ENCODE measurements around the gene ACYP2. TPM values are rescaled to one million over a fixed set of nuclear protein-coding genes. Genes with fewer than 3 reads are reported as not detected.
A peak's percentile ranks its signal among the peaks of the same experiment; 100 is the strongest.

ACYP2 gene
- total RNA-seq, 1 donor from 2014 or later, result 5.9 TPM

DNA sequence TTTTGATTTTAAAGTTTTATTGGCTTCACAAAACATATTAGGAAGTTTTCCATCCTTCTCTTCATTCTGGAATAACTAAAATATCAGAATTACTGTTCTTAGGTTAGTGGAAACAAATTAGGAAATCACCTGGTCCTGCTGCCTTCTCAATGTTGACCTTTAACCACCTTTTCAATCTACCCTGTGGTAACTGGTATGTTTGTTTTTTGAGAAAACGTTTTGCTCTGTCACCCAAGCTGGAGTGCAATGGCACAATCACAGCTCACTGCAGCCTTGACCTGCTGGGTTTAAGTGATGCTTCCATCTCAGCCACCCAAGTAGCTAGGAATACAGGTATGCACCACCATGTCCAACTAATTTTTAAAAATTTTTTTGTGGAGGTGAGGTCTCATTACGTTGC lies 28.4 kb downstream of the ACYP2 start:
- no peaks in the 10 kb centered on the region for H3K27me3 Mint-ChIP-seq (ENCODE audit: low read depth)
- no peak overlapping the region for H3K27ac Mint-ChIP-seq (ENCODE audit: unreplicated experiment)
- no peak overlapping the region for H3K4me3 Mint-ChIP-seq
- TF ChIP-seq, protein P1, sequence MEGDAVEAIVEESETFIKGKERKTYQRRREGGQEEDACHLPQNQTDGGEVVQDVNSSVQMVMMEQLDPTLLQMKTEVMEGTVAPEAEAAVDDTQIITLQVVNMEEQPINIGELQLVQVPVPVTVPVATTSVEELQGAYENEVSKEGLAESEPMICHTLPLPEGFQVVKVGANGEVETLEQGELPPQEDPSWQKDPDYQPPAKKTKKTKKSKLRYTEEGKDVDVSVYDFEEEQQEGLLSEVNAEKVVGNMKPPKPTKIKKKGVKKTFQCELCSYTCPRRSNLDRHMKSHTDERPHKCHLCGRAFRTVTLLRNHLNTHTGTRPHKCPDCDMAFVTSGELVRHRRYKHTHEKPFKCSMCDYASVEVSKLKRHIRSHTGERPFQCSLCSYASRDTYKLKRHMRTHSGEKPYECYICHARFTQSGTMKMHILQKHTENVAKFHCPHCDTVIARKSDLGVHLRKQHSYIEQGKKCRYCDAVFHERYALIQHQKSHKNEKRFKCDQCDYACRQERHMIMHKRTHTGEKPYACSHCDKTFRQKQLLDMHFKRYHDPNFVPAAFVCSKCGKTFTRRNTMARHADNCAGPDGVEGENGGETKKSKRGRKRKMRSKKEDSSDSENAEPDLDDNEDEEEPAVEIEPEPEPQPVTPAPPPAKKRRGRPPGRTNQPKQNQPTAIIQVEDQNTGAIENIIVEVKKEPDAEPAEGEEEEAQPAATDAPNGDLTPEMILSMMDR (conservative IDR thresholded peaks at IDR 0.05), result no peak
- H3K36me3 Mint-ChIP-seq (ENCODE audit: low read depth), result no peaks in the 10 kb centered on the region
- peaks cover 3% of the 10 kb centered on the region for H3K9me3 Mint-ChIP-seq
- no peak for DNase-seq (ENCODE audit: low read depth, low spot score)
- H3K4me1 Mint-ChIP-seq, result no peaks in the 10 kb centered on the region

DNA sequence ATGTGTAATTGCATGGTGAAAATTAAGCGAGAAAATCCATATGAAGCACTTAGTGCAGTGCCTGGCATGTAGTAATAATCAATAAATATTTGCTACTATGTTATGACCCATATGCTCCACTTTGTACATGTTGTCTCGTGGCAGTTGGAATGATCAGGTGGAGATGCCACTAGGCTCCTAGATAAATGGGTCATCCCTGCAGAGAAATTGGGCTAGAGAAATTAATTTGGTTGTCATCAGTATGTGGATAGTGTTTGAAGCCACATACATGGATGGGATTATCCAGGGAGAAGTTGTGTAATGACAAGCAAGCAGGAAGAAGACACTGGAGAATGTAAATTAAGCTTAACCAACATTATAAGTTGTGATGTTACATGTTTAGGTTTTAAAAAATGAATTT lies 33.0 kb downstream of the ACYP2 start:
- Mint-ChIP-seq H3K9me3 (peaks cover 7% of the 10 kb centered on the region), H3K4me3 (no peak overlapping the region), H3K27ac (ENCODE audit: unreplicated experiment) (no peak overlapping the region)

DNA sequence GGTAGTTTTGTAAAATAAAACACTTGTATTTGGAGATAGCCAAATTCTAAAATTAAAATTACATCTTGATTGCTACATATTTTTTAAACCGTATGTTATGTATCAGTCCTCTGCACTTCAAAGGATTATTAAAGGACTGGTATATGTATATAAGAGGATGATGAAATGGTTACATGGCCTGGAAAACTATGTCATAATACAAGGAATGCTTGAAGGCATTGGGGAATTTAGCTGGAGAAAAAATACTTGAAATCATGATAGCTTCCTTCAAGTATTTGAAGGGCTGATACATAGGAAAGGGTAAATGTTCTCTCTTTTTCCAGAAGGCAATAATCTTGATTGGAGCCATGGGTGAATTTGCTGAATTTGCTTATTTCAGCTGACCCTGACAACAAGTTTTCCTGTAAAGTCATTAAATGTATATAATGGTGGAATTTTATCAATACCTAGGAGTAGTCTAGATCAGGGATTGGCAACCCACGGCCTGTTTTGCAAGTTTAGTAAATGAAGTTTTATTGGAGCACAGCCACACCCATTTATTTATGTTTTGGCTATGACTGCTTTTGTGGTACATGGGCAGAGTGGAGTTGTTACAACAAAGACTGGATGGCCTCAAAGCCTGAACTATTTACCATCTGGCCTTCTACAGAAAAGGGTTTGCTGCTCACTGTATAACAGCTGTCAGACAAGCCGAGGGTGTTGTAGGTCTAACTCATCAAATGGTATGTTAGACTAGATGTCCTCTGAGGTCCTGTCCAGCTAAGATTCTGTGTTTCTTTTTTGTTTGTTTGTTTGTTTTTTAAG lies 34.4 kb downstream of the ACYP2 start:
- TF ChIP-seq, protein P1 (conservative IDR thresholded peaks at IDR 0.05), result no peak
- no peak for DNase-seq (ENCODE audit: low read depth, low spot score)
- Mint-ChIP-seq H3K9me3 (peaks cover 11% of the 10 kb centered on the region), H3K36me3 (ENCODE audit: low read depth) (peaks cover 2% of the 10 kb centered on the region), H3K4me3 (no peak overlapping the region), H3K4me1 (no peaks in the 10 kb centered on the region), H3K27ac (ENCODE audit: unreplicated experiment) (no peak overlapping the region), H3K27me3 (ENCODE audit: low read depth) (no peaks in the 10 kb centered on the region)

More for the DNA sequence above, 33.0 kb downstream of the ACYP2 start:
- Mint-ChIP-seq H3K4me1 (no peaks in the 10 kb centered on the region), H3K27me3 (ENCODE audit: low read depth) (no peaks in the 10 kb centered on the region), H3K36me3 (ENCODE audit: low read depth) (no peaks in the 10 kb centered on the region)
- TF ChIP-seq, protein P1 (conservative IDR thresholded peaks at IDR 0.05), result no peak
- DNase-seq (ENCODE audit: low read depth, low spot score), result no peak

DNA sequence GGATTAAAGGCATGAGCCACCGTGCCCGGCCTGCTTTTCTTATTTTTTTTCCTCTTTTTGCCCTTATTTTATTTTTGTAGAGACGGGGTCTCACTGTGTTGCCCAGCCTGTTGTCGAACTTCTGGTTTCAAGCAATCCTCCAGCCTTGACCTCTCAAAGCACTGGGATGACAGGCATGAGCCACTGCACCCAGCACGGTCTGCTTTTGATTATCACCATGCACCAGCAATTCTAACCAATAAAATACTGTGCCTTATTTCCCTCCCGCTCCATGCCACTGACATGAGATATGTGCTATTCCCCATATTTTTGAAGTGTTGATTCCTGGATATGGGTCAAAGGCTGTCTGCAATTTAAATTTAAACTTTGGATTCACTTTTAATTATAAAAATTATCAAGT lies 42.9 kb downstream of the ACYP2 start:
- Mint-ChIP-seq H3K27ac (ENCODE audit: unreplicated experiment) (no peak overlapping the region), H3K4me1 (peaks cover 18% of the 10 kb centered on the region), H3K9me3 (peaks cover 9% of the 10 kb centered on the region), H3K36me3 (ENCODE audit: low read depth) (peaks cover 7% of the 10 kb centered on the region), H3K27me3 (ENCODE audit: low read depth) (no peaks in the 10 kb centered on the region), H3K4me3 (no peak overlapping the region)
- TF ChIP-seq, protein P1 (conservative IDR thresholded peaks at IDR 0.05), result no peak
- no peak for DNase-seq (ENCODE audit: low read depth, low spot score)

DNA sequence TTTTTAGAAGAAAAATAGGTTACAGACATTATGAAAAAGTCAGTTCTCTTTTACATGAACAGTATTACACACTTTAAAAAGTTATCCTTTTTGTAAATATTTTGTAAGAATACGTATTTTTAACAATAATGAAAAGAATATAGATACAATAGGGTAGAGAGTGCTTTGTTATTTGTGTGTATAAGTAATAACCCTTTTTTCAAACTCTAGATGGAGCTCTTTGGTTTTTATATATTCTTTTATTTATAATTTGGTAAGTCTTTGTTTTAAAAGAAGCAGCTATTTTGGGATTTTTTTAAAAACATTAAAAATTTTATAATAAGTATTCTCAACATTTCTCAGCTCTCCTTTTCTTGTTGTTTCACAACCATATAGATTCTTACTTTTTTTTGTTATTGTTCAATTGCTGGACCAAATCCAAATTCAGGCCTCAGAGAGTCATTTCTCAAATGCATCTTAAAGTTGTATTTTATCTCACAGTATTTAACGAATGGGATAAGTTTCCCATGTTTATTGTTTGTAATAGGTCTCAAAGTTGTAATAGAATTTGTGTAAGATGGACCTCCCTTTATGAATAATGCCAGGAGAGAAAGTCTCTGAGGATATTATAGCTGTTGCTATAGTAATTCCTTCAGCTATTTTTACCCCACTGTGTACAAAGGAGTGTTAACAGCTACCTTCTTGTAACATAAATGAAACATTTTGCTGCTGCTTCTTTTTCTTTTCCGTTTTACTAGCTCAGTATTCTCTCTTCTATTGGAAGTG lies 46.4 kb downstream of the ACYP2 start:
- Mint-ChIP-seq H3K27me3 (ENCODE audit: low read depth) (no peaks in the 10 kb centered on the region), H3K4me3 (no peak overlapping the region), H3K36me3 (ENCODE audit: low read depth) (no peaks in the 10 kb centered on the region), H3K9me3 (no peaks in the 10 kb centered on the region), H3K4me1 (peaks cover 26% of the 10 kb centered on the region), H3K27ac (ENCODE audit: unreplicated experiment) (no peak overlapping the region)
- no peak for DNase-seq (ENCODE audit: low read depth, low spot score)
- TF ChIP-seq, protein P1 (conservative IDR thresholded peaks at IDR 0.05), result peak; percentile 36

Measured in neural crest cell (in vitro differentiated cells).